HTERT RPE-1 (cell line): ENCODE data around the gene DLK1.

Experiments used
- in situ Hi-C: fragments of 300-500 bp; cut with MboI; formaldehyde crosslinking; loops from 4 replicates; pipeline ENCODE4 v1.14.3; 2020; ENCODE audit warnings: low sequenced_read_pairs

Gene DLK1

DNA sequence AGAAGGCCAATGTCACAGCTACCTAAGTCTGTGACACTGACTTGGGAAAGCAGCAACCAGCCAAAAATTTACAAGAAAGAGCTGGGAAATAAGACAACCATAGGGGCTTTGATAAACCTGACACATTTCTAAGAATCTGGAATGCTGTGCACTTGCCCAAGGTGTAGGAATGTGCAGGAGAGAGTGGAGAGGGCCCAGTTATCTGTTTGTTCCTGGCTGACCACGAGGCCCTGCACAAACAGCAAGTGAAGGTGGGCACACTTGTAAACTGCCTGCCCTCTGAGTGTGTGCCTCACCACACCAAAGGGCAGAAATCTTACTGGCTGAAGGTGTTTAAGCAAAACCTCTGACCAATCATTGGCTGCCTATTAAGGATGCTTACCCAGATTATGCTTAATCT, 27.3 kb downstream of the DLK1 start:
- in situ Hi-C loops = no loop called here

DNA sequence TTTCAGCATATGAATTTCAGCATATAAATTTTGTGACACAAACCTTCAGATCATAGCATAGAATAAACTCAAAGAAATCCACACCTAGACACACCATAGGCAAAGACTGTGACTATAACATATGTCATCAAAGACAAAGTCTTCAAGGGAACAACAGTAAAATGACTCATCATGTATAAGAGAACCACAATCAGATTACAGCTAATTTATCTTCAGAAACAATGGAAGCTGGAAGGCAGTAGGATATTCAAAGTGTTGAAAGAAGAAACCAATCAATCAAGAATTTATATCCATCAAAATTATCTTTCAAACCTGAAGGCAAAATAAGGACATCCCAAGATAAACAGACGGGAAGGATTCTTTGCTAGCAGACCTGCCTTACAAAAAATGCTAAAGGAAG, 29.0 kb downstream of the DLK1 start:
- in situ Hi-C loops = no loop called here

DNA sequence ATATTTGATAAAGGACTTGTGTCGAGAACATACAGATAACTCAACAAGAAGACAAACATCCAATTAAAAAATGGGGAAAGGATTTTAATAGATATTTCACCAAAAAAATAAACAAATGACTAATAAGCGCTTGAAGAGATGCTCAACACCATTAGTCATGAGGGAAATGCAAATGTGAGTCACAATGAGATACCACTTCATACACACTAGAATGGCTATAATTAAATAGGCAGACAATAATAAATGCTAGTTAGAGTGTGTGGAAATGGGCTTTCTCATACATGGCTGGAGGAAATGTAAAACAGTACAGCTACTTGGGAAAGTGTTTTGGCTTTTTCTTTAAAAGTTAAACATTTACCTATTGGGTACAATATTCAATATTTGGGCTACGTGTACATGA, 34.8 kb downstream of the DLK1 start:
- in situ Hi-C loops = no loop called here

DNA sequence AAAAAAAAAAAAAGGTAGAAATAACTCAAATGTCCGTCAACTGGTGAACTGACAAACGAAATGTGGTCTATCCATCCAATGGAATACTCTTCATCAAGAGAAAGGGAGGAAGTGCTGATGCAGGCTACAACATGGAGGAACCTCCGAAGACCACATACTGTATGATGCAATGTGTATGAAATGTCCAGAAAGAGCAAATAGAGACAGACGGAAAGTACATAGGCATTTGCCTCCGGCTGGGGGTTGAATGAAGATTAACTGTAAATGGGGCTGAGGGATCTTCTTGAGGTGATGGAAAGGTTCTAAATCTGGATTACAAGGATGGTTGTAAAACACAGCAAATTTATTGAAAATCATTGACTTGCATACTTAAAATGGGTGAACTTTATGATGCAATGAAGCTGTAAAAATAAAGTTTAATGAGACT, 35.4 kb downstream of the DLK1 start:
- in situ Hi-C loops = no loop called here

DNA sequence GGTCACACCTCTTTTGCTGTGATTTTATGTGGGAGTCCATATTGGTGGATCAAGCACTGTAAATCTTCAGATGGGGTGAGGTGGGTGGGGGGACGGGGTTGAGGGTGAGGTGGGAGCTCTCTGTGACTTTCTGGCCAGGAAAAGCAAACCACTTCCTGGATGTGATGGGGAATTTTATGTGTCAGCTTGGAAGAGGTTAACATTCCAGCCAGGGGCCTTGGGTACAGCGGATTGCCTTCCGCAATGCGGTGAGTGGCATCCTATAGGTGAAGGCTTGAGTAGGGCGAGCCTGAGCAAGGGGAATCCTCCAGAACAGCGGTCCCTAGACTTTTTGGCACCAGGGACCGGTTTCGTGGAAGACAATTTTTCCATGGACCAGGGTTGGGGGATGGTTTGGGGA, 36.2 kb downstream of the DLK1 start:
- in situ Hi-C loops = no loop called here

DNA sequence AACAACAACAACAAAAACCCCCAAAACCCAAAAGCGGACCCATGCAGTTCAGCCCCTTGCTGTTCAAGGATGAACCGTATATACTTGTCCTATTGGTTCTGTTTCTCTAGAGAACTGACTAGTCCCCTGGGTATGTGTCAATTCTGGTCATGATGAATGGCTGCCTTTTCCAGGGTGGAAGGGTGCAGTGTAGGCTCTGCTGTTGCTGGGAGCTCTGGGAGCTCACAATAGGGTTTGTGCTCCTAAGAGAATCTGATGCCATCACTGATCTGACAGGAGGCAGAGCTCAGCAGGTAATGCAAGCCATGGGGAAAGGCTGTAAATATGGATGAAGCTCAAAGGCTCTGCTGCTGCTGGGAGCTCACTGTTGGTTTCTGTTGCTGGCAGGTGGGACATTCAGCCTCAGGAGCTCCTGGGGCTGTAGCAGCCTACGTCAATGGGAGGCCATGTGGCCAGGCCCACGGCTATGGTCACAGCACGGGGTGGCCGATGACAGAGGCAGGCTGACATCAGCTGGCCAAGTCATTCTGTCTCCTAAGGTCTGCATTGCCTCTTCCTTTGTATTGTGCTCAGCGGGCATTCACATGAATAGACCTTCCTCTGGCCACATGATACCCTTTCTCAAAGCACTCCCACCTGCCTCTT, 37.9 kb downstream of the DLK1 start:
- in situ Hi-C loops = no loop called here

DNA sequence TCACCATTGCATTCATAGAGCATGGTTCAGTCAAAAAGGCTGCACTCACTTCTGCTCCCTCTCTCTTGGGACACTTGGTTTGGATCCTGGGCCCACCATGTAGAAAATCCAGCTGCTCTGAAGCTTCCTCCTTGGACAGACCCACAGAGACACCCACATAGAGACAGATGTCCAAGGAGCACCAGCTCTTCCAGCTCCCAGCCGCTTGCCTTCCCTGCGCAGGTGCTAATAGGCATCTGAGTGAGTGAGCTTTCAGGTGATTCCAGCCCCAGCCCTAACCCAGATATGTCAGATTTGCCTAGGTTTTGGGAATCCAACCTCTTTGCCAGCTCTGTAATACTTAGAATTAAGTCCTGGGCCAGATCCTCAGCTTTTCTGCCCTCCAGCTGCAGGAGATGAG, 38.6 kb downstream of the DLK1 start:
- in situ Hi-C loops = no loop called here

DNA sequence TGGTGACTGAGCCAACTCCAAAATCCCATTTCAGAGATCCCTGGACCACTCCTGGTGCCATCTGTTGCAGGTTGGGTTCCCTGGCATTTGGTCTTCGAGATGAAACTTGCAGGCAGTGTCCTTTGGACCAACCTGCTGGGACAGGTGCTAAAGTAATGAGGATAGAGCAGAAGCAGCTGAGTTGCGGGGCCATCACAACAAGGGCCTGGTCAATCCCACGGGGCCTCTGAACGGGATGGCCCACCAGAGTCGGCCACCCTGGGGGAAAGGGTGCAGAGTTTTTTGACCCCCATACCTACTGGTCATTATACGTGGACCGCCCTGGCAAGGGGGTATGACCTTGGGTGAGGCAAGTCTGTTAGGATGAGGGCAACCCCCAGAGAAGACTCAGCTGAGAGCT, 39.3 kb downstream of the DLK1 start:
- in situ Hi-C loops = no loop called here

DNA sequence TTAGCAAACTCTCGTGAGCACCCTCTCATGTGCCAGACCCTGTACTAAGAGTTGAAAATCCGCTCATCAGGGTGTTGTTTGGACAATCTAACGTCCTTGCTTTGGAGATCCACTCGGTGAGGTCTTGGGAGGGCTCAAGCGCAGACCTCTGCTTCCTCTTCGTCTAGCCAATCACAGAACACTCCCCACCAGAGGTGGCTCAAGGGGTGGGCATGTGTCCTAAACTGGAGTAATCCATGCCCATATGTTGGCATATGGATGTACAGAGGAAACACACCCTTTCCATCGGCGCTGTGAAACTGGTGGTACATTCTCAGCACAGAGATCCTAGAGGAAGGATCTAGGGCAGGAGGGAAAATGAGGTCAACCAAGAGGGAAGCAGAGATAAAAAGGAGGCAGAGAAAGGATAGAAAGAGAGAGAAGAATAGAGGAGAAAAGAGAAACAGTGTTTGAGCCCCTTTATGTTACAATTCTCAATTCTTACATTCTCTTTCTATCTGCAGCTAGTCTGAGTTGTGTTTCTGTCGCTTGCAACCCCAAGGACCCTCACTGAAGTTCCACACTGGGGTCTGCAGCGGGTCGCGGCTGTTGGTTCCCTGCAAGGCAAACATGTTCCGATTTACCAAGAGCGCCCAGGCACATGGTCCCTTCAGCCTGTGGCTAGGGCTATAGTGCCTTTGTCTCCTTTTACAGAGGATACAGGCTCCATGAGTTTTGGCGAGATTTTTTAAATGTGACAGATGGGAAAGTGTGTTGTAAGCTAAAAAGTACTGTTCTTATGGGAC, 40.5 kb downstream of the DLK1 start:
- in situ Hi-C loops = no loop called here

DNA sequence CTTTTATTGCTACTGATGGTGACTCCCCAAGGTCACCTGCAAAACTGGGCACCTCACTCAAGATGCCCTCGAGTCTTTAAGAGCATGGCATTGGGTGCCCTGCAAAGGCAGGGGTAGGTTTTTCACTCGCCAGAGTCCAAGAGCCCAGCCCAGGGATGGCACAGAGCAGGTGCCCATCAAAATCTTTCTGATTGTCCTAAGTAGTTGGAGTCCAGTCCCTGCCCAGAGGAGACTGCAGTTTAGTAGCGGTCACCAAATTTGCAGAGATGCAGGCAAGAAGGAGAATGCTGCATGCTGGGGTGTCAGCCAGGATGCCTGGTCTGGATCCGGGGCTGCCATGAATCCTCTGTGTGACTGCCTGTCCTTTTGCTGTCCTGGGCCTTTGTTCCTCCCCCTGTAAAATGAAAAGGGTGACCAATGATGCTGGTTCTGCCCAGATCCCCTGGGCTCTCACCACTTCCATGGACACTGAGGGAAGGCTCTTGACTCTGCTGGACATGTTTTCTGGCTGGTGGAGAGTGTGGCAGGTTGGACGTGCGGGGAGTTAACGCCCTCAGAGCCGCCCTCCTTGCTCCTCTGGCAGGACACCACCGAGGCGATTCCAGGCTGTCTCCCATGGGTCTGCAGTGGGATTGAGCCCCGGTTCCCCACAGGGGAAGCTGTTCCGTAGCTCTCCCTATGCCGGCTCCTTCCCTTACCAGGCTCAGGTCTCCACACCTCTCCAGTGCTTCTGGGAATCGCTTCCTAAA, 41.3 kb downstream of the DLK1 start:
- in situ Hi-C loops = no loop called here

DNA sequence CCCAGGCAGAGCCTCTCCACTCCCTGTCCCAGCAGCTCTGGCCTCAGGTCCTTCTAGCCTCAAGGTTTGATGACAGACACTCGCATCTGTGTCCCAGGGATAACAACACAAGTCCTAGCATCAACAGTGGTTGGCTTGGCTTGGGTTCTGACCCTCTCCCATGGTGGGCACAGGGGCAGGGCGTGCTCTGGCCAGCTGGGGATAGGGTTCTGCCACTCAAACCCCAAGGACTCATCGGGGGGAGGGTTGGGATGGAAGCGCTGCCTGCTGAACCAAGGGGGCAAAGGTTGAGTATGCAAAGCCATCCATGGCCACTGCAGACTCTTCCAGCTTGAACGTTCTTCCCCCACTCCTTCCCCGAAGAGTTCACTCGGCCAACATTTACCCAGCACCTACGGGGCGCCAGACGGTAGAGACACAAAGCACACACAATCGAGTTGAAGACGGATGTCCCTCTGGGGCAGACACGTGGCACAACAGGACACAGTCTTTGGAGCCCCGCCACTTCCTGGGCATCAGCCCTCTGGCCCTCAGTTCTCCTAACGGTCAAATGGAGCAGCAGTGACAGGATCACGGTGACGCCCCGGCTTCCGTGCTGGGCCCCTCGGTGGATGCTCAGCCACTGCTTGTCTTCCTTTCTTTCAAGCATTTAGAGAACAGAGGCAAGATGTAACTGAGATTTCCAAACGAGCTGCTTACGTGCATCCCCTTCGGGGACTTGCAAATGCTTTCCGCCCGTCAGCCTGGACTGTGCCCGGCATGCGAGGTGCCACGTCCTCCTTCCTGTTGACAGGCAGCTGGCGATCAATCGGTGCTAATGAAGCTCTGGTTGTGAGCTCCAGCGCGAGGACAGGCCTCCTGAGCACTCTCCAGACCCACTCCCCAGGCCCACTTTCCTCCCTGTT, 42.6 kb downstream of the DLK1 start:
- in situ Hi-C loops = no loop called here

DNA sequence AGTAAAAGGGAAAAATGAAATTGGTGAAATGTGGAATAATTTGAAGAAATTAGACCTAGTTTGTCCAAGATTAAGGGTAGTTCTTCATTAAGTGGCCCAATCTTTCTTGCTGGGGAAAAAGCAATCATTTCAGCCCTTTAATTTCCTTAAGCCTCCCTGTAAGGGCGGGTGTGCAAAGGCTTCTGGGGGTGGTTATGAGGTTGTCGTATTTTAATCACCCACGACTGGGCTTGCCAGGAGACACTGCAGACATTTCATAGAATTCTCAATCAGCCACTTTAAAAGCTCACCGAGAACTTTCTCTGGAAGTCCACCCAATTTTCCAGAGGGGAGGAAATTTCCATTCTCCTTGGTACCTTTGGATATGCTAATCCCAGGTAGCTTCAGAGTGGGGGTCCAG, 43.4 kb downstream of the DLK1 start:
- in situ Hi-C loops = no loop called here

DNA sequence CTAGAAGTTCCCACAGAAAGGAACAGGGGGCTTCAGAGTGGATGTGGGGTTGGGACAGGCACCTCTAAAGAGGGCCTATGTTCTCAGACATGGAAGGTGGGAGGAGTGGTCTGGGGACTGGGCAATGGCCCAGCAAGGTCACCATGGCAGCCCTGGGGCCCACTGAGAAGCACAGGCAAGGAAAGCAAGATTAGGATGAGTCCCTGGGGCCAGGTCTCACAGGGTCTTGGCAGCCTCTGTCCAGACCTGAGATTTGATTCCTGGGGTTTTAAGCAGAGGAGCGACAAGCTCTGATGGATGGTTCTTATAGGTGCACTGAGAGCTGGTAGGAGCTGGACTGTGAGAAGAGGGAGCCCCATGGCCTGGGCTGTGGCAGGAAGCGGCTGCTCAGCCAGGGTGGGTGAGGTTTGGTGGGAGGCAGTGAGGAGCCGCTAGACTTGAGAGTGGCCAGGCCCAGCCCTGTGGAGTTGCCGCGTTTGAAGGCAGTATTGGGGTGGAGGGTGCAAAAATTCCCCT, 44.0 kb downstream of the DLK1 start:
- in situ Hi-C loops = no loop called here

DNA sequence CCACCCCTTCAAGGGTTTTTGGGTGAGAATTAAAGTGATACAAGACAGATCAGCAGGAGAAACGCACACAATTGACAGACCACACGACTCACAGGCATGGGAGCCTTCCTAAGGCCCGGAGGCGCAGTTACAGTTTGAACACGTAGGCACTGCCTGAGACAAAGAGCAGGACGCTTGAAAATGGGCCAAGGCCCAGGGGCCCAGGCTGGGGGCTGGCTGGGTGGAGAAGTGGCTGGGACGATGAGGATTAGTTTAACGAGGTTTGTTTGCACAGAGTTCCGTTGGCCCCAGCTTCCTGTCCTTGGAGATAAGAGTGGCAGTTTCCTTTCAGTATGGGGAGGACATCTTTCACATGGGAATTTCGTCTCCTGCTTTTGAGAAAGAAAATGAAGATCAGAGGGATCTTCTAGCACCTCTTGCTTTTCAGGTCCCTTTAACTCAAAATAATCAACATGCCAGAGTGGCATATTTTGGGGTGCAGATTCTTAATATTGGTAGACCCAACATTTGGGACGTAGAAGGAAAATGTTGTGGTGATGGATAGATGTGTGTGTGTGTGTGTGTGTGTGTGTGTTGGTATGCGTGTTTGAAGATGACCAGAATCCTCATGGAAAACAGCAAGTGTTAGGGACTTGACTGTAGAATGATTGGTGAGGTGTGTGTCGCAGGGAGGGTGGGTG, 44.6 kb downstream of the DLK1 start:
- in situ Hi-C loops = no loop called here

DNA sequence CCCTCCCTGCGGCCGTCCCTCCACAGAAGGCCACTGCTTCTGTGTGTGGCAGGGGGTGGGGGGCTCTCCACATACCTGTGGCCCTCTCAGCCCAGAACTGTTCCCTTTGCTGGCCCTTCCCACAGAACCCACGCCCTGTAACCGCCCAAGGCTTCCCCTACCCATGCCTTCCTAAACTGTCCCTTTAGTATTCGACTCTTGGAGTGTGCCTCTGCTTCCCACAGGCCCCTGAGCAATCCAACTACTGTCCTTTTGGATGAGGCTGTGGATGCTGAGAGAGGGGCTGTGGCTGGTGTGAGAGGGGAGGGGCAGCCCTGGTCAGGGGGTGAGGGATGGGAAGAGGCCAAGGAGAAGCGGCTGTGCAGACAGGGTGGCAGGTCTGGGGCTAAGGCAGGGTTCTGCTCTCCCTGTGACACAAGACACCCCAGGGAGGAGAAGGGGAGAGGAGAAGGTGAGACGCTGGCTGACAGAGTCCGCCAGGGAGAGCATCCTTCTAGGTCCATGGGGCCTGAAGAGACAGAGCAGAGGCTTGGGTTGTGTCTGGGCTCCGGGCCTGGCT, 46.0 kb downstream of the DLK1 start:
- in situ Hi-C loops = no loop called here

DNA sequence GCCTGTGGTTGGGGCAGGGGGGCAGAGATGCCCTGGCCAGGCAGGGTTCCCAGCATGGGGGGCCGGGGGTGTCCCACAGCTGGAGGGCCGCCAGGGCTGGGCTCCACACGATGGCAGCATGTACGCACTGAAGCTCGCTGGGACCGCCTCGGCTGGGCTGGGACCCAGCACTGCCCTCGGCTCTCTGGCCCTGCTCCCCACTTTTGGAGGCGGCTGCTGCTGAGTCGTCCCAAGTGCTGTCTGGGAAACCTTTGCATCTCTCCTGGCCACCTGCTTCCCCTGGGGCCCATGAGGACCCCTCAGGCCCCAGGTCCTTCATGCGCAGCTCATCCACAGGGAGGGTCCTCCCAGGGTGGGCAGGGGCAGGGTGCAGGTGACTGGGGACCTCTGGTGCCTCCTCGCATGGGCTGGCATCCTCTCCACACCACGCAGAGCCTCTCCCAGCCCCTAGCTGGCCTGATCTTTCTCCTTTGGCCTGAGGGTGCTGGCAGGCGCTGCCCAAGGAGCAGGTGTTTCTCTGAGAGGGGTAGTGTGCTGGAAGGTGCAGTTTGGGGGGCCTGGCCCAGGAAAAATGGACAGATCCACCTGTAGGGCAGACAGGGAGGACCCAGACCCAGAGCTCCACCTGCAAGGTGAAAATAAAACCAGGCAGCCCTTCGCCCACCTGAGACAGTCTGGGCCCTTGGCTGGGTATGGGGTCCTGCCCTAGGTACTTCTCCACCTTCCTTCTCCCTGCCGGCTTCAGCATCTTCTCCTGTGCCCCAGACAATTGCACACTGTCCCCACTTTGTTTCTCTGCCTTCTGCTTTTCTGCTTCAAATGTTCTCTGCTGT, 46.9 kb downstream of the DLK1 start:
- in situ Hi-C loops = no loop called here

DNA sequence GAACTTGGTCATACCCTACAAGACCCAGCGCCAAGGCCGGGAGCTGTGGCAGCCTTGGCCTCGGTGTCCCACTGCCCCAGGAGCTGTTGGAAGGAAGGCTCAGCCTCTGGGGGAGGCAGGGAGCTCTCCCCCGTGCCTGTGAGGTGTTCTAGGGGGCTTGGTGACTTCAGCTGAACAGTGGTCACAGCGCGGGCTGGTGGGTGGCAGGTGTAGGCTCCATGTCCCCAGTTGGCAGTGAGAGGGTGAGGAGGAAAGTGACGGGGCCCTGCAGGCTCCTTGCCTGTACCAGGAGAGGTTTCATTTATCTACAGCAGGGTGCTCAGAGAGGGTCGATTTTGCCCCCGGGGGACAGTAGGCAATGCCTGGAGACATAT, 47.5 kb downstream of the DLK1 start:
- in situ Hi-C loops = no loop called here

DNA sequence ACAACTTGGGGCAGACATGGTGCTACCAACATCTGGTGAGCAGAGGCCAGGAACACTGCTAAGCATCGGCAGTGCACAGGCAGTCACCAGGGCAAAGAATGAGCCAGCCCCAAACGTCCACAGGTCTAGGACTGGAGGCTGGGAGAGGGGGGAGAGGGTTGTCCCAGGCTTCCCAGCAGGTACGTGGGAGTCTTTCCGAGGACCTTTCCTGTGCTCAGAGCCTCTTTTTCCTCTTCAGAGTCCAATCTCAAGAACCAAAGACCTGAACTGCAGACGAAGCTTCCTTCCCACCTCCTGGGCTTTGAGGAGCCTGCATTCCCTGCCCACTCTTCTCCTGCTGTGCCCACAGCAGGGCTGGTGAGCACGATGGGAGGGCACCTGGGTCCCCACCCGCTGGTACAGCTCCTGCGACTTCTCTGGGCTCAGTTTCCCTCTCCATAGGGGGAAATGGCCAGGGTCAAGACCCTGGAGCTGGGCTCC, 48.7 kb downstream of the DLK1 start:
- in situ Hi-C loops = no loop called here
